Stimulated activated CD8-positive, alpha-beta memory T cell treated with anti-CD3 and anti-CD28 coated beads, Interleukin-4, amount 100 ng/mL, for 1 hour (primary cell): ENCODE measurements around the gene CORO7.

Experiments used
- DNase-seq, 2 donors: peaks; one replicate each; pipeline ENCODE4 v3.0.0-alpha.2; 2020; ENCODE audit warnings: low read depth in 2 of 2, low spot score in 1 of 2

Gene CORO7

GRCh38 chr16:4385066-4385788 is 31.2 kb downstream of the CORO7 start:
- DNase-seq: no peak

DNA sequence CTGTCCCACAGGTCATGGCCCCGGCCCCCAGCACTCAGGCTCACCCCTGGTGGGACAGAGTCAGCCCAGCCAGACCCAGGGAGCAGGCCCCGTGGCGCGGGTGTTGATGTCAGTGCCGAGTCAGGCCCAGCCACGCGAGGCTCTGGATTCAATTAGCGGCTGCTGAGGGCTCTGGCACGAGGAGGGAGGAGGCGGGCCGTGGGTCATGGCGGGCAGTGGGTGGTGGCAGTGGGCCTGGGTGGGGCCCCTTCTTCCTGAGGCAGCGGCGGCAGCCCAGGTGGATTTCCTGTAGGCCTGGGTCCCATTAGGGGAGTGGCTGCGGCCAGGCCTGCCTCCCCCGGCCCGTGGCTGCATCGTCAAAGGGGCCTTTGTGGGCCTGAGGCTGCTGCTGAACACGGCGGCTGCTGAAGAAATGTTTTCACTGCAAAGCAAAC is 31.9 kb downstream of the CORO7 start:
- DNase-seq: no peak

- no peak for DNase-seq
These were observed 32.6 kb downstream of the CORO7 start for GRCh38 chr16:4383591-4384444.

DNA sequence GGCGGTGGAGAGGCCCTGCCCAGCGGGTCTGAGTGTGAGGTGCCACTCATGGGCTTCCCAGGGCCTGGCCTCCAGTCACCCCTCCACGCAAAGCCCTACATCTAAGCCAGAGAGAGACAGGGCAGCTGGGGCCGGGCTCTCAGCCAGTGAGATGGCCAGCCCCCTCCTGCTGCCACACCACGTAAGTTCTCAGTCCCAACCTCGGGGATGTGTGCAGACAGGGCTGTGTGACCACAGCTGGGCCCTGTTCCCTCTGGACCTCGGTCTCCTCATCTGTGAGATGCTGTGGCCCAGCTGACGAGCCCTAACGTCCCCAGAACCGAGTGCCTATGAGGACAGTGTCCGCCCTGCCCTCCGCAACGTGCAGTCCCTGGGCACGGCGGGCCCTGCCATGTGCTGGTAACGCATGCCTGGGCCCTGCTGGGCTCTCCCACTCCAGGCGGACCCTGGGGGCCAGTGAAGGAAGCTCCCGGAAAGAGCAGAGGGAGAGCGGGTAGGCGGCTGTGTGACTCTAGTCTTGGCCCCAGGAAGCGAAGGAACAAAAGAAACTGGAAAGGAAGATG is 33.5 kb downstream of the CORO7 start:
- no peak for DNase-seq

DNA sequence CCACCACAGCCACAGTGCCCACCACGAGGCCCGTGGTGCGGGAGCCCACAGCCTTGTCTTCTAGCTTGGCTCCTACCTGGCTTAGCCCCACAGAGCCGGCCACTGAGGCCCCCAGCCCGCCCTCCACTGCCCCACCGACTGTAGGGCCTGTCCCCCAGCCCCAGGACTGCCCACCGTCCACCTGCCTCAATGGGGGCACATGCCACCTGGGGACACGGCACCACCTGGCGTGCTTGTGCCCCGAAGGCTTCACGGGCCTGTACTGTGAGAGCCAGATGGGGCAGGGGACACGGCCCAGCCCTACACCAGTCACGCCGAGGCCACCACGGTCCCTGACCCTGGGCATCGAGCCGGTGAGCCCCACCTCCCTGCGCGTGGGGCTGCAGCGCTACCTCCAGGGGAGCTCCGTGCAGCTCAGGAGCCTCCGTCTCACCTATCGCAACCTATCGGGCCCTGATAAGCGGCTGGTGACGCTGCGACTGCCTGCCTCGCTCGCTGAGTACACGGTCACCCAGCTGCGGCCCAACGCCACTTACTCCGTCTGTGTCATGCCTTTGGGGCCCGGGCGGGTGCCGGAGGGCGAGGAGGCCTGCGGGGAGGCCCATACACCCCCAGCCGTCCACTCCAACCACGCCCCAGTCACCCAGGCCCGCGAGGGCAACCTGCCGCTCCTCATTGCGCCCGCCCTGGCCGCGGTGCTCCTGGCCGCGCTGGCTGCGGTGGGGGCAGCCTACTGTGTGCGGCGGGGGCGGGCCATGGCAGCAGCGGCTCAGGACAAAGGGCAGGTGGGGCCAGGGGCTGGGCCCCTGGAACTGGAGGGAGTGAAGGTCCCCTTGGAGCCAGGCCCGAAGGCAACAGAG is 34.2 kb downstream of the CORO7 start:
- no peak for DNase-seq

DNA sequence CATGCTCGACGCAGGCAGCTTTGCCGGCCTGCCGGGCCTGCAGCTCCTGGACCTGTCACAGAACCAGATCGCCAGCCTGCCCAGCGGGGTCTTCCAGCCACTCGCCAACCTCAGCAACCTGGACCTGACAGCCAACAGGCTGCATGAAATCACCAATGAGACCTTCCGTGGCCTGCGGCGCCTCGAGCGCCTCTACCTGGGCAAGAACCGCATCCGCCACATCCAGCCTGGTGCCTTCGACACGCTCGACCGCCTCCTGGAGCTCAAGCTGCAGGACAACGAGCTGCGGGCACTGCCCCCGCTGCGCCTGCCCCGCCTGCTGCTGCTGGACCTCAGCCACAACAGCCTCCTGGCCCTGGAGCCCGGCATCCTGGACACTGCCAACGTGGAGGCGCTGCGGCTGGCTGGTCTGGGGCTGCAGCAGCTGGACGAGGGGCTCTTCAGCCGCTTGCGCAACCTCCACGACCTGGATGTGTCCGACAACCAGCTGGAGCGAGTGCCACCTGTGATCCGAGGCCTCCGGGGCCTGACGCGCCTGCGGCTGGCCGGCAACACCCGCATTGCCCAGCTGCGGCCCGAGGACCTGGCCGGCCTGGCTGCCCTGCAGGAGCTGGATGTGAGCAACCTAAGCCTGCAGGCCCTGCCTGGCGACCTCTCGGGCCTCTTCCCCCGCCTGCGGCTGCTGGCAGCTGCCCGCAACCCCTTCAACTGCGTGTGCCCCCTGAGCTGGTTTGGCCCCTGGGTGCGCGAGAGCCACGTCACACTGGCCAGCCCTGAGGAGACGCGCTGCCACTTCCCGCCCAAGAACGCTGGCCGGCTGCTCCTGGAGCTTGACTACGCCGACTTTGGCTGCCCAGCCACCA is 35.1 kb downstream of the CORO7 start:
- no peak for DNase-seq

DNA sequence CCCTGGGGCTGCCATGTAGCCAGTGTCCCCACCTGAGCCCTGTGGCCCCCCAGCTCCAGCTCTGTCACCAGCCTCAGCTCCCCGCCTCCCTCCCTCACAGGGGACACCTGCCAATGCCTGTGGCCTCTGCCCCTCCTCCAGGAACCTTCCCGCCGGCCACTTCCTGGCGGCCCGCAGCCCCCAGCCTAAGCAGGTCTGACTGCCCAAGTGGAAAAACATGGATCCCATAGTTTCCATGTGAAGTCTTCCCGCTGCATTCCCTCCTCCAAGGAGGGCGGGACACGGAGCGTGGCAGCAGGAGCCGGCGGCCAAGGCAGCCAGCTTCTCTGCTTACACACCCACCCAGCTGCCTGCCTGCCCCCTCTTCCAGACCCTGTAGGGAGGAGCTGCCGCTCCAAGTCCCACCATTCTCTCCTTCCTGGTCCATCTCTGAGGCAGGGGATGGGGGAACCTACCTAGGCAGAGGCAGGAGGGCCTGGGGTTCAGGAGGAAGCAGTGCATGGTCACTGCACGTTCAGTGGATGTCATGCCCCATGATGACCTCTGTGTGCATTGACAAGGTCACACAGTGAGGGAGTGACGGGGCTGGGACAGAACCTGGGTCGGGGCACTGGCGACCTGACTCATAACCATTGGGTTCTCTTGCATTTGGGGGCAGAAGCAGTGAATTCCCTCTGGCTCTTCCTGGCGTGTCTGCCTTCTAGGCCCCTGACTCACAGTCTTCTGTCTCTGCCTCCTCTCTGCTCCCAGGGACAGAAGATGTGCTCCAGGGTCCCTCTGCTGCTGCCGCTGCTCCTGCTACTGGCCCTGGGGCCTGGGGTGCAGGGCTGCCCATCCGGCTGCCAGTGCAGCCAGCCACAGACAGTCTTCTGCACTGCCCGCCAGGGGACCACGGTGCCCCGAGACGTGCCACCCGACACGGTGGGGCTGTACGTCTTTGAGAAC is 36.0 kb downstream of the CORO7 start:
- DNase-seq: no peak

- DNase-seq: no peak
These were observed 37.3 kb downstream of the CORO7 start for GRCh38 chr16:4378999-4379690.

GRCh38 chr16:4378161-4378666 is 38.2 kb downstream of the CORO7 start:
- no peak for DNase-seq

DNA sequence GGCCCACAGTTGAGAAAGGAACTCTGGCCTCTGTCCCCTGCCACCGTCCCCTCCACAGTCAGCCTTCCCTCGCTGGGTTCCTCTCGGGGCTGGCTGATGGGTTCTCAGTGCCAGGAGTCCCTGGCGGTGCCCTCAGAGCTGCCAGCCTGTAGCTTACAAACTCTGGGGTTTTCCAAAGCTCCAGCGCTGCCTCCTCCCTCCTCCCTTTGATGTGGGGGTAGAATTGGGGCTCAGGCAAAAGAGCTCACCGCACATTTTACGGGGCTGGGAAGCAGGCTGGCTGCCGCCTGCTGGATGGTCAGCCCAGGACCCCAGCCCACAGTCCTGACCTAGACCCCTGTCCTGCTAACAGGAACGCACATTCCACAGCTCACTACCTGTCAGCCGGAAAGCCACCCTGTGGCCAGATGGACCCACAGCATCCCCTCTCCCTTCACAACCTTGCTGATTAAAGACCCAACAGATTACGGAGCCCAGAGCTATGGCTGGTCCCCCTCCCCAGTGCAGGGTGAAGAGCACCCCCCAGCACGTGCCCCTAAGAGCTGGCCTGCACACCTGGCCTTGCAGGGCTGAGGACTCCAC is 38.7 kb downstream of the CORO7 start:
- no peak for DNase-seq

- no peak for DNase-seq
These were observed 39.4 kb downstream of the CORO7 start for GRCh38 chr16:4376893-4377572.

DNA sequence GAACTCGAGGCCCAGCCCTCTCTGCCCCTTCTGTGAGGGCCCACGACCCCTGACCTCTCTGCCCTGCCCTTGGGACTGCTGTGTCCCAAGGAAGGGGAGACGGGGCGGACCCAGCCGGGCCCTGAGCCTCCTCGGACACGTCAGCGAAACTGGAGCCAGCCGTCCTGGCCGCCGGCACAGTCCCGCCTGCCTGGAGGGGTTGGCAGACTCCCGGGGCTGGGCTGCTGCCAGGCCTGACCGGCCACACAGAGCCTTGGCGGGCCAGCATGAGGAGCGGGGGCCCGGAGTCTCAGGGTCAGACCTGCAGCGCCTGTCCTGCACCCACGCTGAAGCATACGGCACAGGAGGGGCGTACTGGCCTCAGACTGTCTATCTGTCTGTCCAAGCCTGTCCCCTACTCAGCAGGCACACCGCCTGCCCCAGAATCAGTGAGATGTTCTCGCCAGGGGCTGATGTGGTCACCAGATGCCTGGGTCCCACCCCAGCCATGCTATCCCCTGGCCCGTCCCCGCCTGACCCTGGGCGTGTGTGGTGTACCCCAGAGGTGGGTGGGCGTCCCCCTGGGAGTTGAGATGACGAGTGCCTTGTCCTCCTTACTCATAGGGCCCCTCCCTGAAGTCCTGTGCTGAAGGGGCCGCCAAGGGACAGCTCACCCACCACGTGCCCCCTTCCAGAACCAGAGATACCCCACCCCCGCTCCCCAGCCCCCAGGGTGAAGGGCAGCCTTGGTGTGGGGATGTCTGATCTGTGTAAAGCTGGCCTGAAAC is 40.1 kb downstream of the CORO7 start:
- DNase-seq: no peak

GRCh38 chr16:4375717-4376116 is 40.7 kb downstream of the CORO7 start:
- DNase-seq: no peak

GRCh38 chr16:4373909-4374742 is 42.3 kb downstream of the CORO7 start:
- no peak for DNase-seq

DNA sequence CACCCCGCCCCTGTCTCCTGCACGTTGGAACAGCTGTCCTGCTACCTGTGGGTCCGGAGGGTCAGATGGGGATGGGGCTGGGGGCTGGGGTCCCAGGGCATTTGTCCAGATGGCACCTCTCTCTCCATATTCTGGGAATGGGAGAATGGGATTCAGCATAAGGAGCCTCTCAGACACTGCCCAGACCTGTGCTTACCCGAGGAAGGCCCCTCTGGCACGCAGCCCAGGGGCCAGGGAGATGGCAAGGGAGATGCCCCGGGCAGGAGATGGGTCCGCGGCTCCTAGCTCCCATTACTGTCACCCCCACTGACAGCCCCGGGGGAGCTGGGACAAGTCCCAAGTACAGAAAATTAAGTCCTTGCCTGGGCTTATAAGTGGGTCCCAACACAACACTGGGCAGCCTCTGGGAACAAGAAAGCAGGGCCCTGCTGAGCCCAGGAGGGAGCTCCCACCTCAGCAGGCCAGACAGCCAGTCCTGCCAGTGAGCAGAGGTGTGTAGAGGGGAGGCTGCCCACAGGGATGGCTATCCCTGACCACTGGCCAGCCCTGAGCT is 43.0 kb downstream of the CORO7 start:
- DNase-seq: no peak
